ENCODE measurements around the gene DIPK1C.

Gene DIPK1C

GRCh38 chr18:74447404-74448152, 9.5 kb downstream of the DIPK1C start:
- DNase-seq: no peak

- DNase-seq: no peak
Measured at GRCh38 chr18:74446631-74447403, 10.3 kb downstream of the DIPK1C start.

- DNase-seq: no peak
Measured at GRCh38 chr18:74446178-74446577, 10.9 kb downstream of the DIPK1C start.

- no peak for DNase-seq
Measured at GRCh38 chr18:74445585-74445984, 11.5 kb downstream of the DIPK1C start.

- no peak for DNase-seq
Measured at GRCh38 chr18:74444104-74444503, 13.0 kb downstream of the DIPK1C start.

GRCh38 chr18:74440808-74441427, 16.2 kb downstream of the DIPK1C start:
- no peak for DNase-seq

- DNase-seq: no peak
Measured at GRCh38 chr18:74438091-74438490, 19.0 kb downstream of the DIPK1C start.

- DNase-seq: no peak
Measured at GRCh38 chr18:74436158-74436769, 20.8 kb downstream of the DIPK1C start.

GRCh38 chr18:74435740-74436139, 21.4 kb downstream of the DIPK1C start:
- DNase-seq: no peak

GRCh38 chr18:74434466-74434865, 22.6 kb downstream of the DIPK1C start:
- no peak for DNase-seq

GRCh38 chr18:74430806-74431571, 26.1 kb downstream of the DIPK1C start:
- DNase-seq: no peak

GRCh38 chr18:74430231-74430630, 26.9 kb downstream of the DIPK1C start:
- no peak for DNase-seq

GRCh38 chr18:74429096-74429495, 28.0 kb downstream of the DIPK1C start:
- no peak for DNase-seq

- no peak for DNase-seq
Measured at GRCh38 chr18:74427442-74428112, 29.5 kb downstream of the DIPK1C start.

- DNase-seq: no peak
Measured at GRCh38 chr18:74425876-74426275, 31.2 kb downstream of the DIPK1C start.

- no peak for DNase-seq
Measured at GRCh38 chr18:74425161-74425560, 31.9 kb downstream of the DIPK1C start.

- DNase-seq: no peak
Measured at GRCh38 chr18:74422541-74422940, 34.6 kb downstream of the DIPK1C start.

- DNase-seq: no peak
Measured at GRCh38 chr18:74420926-74421325, 36.2 kb downstream of the DIPK1C start.

- DNase-seq: no peak
Measured at GRCh38 chr18:74420481-74420880, 36.6 kb downstream of the DIPK1C start.

GRCh38 chr18:74419761-74420160, 37.3 kb downstream of the DIPK1C start:
- DNase-seq: no peak

GRCh38 chr18:74418023-74418422, 39.1 kb downstream of the DIPK1C start:
- no peak for DNase-seq

GRCh38 chr18:74416124-74416523, 41.0 kb downstream of the DIPK1C start:
- DNase-seq: no peak
